ENCODE data around the gene DDRGK1.

GRCh38 chr20:3174442-3175261 is 29.8 kb downstream of the DDRGK1 start:
- TF ChIP-seq CTCF (IDR thresholded peaks at IDR 0.05; ENCODE audit: insufficient read depth, low read length, poor library complexity, severe bottlenecking) (no peak), EZH2phosphoT487 (conservative IDR thresholded peaks at IDR 0.05; ENCODE audit: low read length) (no peak)

All from SU-DHL-6 (cell line).